Mucosa of rectum (tissue), 2 donors: Measurements from ENCODE around the gene KRT72.

Experiments used
- H3K27ac ChIP-seq, 2 donors: one replicate each; pipeline ENCODE4 v1.7.0; 2013; ENCODE audit warnings: inconsistent platforms in 2 of 2, low read depth in 2 of 2, low read length in 2 of 2
- H3K27me3 ChIP-seq, 2 donors: one replicate each; pipeline ENCODE4 v1.7.0; 2013; ENCODE audit warnings: low read length in 2 of 2; ENCODE audit not compliant: control insufficient read depth in 2 of 2, insufficient read depth in 2 of 2
- H3K36me3 ChIP-seq, 2 donors: one replicate each; pipeline ENCODE4 v1.7.0; 2013; ENCODE audit warnings: low read length in 2 of 2; ENCODE audit not compliant: control insufficient read depth in 2 of 2, insufficient read depth in 2 of 2
- H3K4me1 ChIP-seq, 2 donors: one replicate each; pipeline ENCODE4 v1.7.0; 2013; ENCODE audit warnings: low read length in 2 of 2, mild to moderate bottlenecking in 1 of 2; ENCODE audit not compliant: control insufficient read depth in 2 of 2, insufficient read depth in 2 of 2
- H3K4me3 ChIP-seq, 2 donors: one replicate each; pipeline ENCODE4 v1.7.0; 2013; ENCODE audit warnings: low read length in 2 of 2
- H3K9ac ChIP-seq, 2 donors: one replicate each; pipeline ENCODE4 v1.7.0; 2013; ENCODE audit warnings: low read length in 2 of 2, low read depth in 1 of 2, mild to moderate bottlenecking in 1 of 2
- H3K9me3 ChIP-seq, 2 donors: one replicate each; pipeline ENCODE4 v1.7.0; 2013; ENCODE audit warnings: low read length in 2 of 2; ENCODE audit not compliant: control insufficient read depth in 2 of 2
- donor health status: healthy.
- donor health status: Normal muscosa, but diverticular disease.

KRT72 gene

DNA sequence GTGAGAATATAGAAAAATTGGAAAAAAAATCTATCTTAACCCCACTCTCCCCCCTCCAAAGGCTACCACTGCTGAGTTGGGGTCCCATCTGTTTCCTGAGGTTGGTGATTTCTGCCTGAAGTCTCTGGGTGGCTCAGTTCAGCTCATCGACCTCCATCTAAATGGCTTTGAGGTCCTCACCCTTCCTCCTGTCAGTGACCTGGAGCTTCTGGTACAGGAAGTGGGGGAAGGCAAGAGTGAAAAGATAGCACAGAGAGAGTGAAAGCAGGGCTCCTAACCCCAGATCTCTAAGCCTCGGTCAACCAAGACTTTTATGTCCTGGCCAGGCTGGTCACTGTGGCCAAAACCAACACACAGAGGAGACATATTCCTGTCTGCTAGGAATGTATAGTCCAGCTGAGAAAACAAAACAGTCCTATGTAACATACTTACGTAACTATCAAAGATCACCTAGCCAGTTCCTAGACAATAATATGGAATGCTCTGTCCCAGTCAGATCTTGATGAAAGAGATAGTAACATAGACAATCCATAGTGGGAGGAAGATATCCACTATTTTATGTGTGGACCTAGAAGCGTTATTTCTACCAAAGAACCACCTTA, 29.4 kb upstream of the KRT72 start:
- Histone ChIP-seq H3K36me3 (no peaks in the 10 kb centered on the region), H3K4me1 (no peaks in the 10 kb centered on the region), H3K27ac (no peak overlapping the region)

DNA sequence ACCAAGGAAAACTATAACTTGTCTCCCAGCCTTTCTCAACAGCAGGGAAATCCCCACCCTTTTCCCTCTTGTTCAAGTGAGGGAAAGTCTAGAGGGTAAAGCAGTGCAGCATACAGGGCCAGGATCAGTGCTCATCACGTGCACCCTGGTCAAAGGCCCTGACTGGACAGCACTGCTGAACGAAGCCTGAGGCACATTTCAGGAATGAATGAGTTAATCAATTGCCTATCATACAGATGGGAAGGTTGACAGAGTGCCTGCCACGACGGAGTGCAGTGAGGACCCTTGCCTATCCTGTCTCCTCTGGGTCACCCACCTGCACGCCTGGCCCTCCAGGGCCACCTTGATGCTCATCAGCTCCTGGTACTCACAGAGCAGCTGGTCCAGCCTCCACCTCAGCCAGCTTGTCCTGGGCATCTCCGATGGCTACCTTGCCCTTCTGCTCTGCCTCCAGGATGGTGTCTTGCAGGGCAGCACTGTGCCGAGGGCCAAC, 28.8 kb upstream of the KRT72 start:
- Histone ChIP-seq H3K4me1 (no peaks in the 10 kb centered on the region), H3K36me3 (no peaks in the 10 kb centered on the region), H3K27me3 (peaks cover 3 to 4% of the 10 kb centered on the region in 2 donors)

More for the DNA sequence above, 29.4 kb upstream of the KRT72 start:
- Histone ChIP-seq H3K9ac (no peak overlapping the region), H3K4me3 (no peak overlapping the region), H3K9me3 (no peaks in the 10 kb centered on the region), H3K27me3 (peaks cover 3 to 4% of the 10 kb centered on the region in 2 donors)

GRCh38 chr12:52629281-52630007, 28.2 kb upstream of the KRT72 start:
- no peak overlapping the region for H3K4me3 ChIP-seq
- no peaks in the 10 kb centered on the region for H3K36me3 ChIP-seq
- no peak overlapping the region for H3K27ac ChIP-seq
- H3K4me1 ChIP-seq: no peaks in the 10 kb centered on the region
- H3K9me3 ChIP-seq: no peaks in the 10 kb centered on the region
- H3K27me3 ChIP-seq: peaks cover 3 to 4% of the 10 kb centered on the region in 2 donors
- no peak overlapping the region for H3K9ac ChIP-seq

More for the DNA sequence above, 28.8 kb upstream of the KRT72 start:
- Histone ChIP-seq H3K4me3 (no peak overlapping the region), H3K9ac (no peak overlapping the region), H3K27ac (no peak overlapping the region), H3K9me3 (no peaks in the 10 kb centered on the region)

GRCh38 chr12:52628841-52629240, 27.6 kb upstream of the KRT72 start:
- H3K27ac ChIP-seq: no peak overlapping the region
- no peaks in the 10 kb centered on the region for H3K9me3 ChIP-seq
- H3K9ac ChIP-seq: no peak overlapping the region
- H3K27me3 ChIP-seq: peaks cover 0 to 3% of the 10 kb centered on the region in 2 donors
- H3K4me3 ChIP-seq: no peak overlapping the region
- no peaks in the 10 kb centered on the region for H3K4me1 ChIP-seq
- H3K36me3 ChIP-seq: no peaks in the 10 kb centered on the region

DNA sequence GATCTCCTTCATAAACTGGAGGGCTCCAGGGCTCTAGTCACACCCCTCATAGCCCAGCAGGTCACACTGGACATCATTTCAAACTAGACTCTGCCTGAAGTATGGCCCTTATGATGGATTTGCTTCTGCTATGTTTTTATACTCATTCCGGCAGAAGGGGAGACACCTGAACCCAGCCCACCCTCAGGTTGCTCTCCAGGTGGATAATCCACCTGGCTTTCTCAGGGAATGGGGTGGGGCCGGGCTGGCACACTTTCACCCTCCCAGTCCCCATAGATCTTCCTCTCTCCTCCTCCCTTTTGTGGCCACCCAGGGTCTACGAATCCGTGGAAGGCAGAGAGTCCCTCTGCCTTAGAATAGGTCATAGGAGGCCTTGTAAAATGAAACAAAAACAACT, 26.8 kb upstream of the KRT72 start:
- no peak overlapping the region for H3K27ac ChIP-seq
- no peaks in the 10 kb centered on the region for H3K9me3 ChIP-seq
- peaks cover 0 to 3% of the 10 kb centered on the region in 2 donors for H3K27me3 ChIP-seq
- H3K4me3 ChIP-seq: no peak overlapping the region
- no peaks in the 10 kb centered on the region for H3K36me3 ChIP-seq
- H3K4me1 ChIP-seq: no peaks in the 10 kb centered on the region
- H3K9ac ChIP-seq: no peak overlapping the region

DNA sequence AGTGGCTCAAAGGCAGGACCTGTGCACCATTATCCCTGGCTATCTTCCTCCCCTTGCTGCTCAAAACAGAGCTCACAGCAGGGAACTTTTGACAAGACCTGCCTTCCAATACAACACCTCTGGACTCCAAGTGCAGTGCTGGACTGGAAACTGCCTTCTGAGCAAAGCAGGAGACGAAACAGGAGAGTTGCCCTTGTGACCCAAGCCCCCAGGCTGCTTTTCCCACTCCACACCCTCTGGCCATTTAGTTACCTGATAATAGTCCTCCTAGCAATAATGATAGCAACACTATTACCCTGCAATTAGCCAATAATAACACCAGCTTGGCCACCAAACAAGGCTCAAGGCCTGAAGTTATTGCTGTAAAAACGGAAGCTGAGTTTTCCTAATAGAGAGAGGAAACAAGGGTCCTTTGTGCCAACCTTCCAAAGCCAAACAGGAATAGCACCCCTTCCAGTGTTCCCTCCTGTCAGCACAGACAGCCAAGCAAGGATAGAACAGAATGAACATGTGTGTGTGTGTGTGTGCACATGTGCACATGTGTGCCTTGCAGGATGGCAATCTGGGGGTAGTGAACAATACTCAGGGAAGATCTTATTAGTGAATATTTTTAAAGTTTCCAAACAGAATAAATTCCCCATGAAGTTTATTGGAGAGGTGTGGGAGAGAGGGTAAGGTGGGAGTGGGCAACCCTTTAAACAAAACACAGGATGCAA, 26.3 kb upstream of the KRT72 start:
- H3K27me3 ChIP-seq: peaks cover 0 to 3% of the 10 kb centered on the region in 2 donors
- no peaks in the 10 kb centered on the region for H3K9me3 ChIP-seq
- H3K27ac ChIP-seq: no peak overlapping the region
- H3K4me3 ChIP-seq: no peak overlapping the region
- no peaks in the 10 kb centered on the region for H3K4me1 ChIP-seq
- H3K9ac ChIP-seq: no peak overlapping the region
- no peaks in the 10 kb centered on the region for H3K36me3 ChIP-seq

DNA sequence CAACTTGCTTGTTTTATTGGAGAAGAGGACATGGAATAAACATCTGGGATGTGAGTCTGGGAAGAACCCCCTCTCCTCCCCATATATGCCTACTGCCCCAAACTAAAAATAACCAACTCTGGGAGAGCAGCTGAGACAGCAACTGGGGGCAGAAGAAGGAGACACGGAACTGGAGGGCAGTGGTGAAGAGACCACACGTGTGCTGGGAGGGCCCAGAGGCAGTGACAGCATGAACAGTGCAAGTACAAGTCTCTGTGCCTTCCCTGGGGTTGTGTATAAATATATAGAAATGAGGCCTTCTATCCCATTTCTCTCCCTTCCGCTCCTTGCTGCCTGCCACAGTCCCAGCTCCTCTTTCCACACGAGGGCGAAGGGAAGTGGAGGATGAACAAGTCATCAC, 21.1 kb upstream of the KRT72 start:
- Histone ChIP-seq H3K9ac (no peak overlapping the region), H3K36me3 (no peaks in the 10 kb centered on the region), H3K27ac (no peak overlapping the region), H3K4me3 (no peak overlapping the region), H3K27me3 (peaks cover 0 to 5% of the 10 kb centered on the region in 2 donors), H3K9me3 (no peaks in the 10 kb centered on the region), H3K4me1 (no peaks in the 10 kb centered on the region)

- no peaks in the 10 kb centered on the region for H3K36me3 ChIP-seq
Observed at GRCh38 chr12:52618866-52619265, 17.6 kb upstream of the KRT72 start.

GRCh38 chr12:52618216-52618615, 17.0 kb upstream of the KRT72 start, which contains the start of gene KRT73:
Gene KRT73, minus strand, starts transcription at chr12:52618559. Its CDS starts 35 bp downstream, at chr12:52618524.
- Histone ChIP-seq H3K4me1 (no peaks in the 10 kb centered on the region), H3K27ac (no peak within 1 kb of the TSS), H3K9ac (no peak within 1 kb of the TSS), H3K4me3 (no peak within 1 kb of the TSS), H3K27me3 (peaks cover 0 to 3% of the 10 kb centered on the region in 2 donors), H3K9me3 (no peaks in the 10 kb centered on the region), H3K36me3 (no peaks in the 10 kb centered on the region)

More at GRCh38 chr12:52618866-52619265, 17.6 kb upstream of the KRT72 start:
- H3K27ac ChIP-seq: no peak overlapping the region
- H3K4me1 ChIP-seq: no peaks in the 10 kb centered on the region
- no peaks in the 10 kb centered on the region for H3K9me3 ChIP-seq
- no peak overlapping the region for H3K9ac ChIP-seq
- no peak overlapping the region for H3K4me3 ChIP-seq
- peaks cover 0 to 3% of the 10 kb centered on the region in 2 donors for H3K27me3 ChIP-seq

DNA sequence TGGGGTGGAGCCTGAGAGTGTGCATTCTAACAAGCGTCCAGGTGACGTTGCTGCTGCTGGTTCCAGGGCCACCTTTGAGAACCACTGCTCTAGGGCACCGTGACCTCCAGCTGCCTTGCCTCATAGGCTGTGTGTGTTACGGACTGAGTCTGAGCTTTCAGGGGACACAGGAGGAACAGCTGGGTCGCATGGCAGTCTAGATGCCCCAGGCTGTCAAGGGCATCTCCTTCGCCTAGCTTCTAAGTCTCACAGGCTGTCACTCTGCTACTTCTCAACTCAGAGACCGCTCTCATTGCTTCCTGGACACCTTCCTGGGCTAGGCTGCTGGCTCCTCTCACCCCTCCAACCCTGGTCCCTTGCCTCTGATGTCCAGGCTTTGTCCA, 16.1 kb upstream of the KRT72 start:
- H3K9ac ChIP-seq: no peak overlapping the region
- H3K4me3 ChIP-seq: no peak overlapping the region
- H3K27ac ChIP-seq: no peak overlapping the region
- no peaks in the 10 kb centered on the region for H3K36me3 ChIP-seq
- H3K4me1 ChIP-seq: no peaks in the 10 kb centered on the region
- peaks cover 0 to 3% of the 10 kb centered on the region in 2 donors for H3K27me3 ChIP-seq
- H3K9me3 ChIP-seq: no peaks in the 10 kb centered on the region
